HepG2 (cell line): ENCODE data around the gene ZER1. TPM values are rescaled to one million over a fixed set of nuclear protein-coding genes. Genes with fewer than 3 reads are reported as not detected.

Experiments
- BRD4 ChIP-seq: sonication (generic); formaldehyde crosslinking; IDR thresholded peaks from 2 replicates; pipeline ENCODE4 v1.4.0; 2020; ENCODE audit warnings: missing genetic modification reagents
- CHCHD3 ChIP-seq: sonication (generic); formaldehyde crosslinking; IDR thresholded peaks from 2 replicates; pipeline ENCODE4 v1.8.0; 2022; ENCODE audit warnings: mild to moderate bottlenecking, missing genetic modification reagents, moderate library complexity
- CSRNP2 ChIP-seq: sonication (generic); formaldehyde crosslinking; conservative IDR thresholded peaks from 2 replicates; pipeline ENCODE4 v1.8.0; 2022; ENCODE audit warnings: low read depth, missing genetic modification reagents
- EHMT2 ChIP-seq: fragments of 200-600 bp; sonication (generic); IDR thresholded peaks from 2 replicates; pipeline ENCODE4 v1.7.0; 2017; ENCODE audit warnings: antibody characterized with exemption, low read depth, low read length, borderline replicate concordance
- FOSL2 ChIP-seq: sonication (generic); formaldehyde crosslinking; IDR thresholded peaks from 2 replicates; pipeline ENCODE4 v1.4.0; 2020; ENCODE audit warnings: missing genetic modification reagents
- GABPA ChIP-seq, 2 experiments: IDR thresholded peaks; 2 replicates each; pipeline ENCODE4 v1.6.1; 2011 to 2016; ENCODE audit warnings: low read depth in 2 of 2, low read length in 1 of 2, missing biosample characterization in 1 of 2, missing genetic modification characterization in 1 of 2
- HNF1B ChIP-seq: sonication (generic); formaldehyde crosslinking; IDR thresholded peaks from 2 replicates; pipeline ENCODE4 v1.5.1; 2020; ENCODE audit warnings: mild to moderate bottlenecking, moderate library complexity, missing genetic modification reagents
- HNRNPH1 ChIP-seq: fragments of 200-400 bp; formaldehyde crosslinking; optimal IDR thresholded peaks from 2 replicates; pipeline ENCODE3; 2017; ENCODE audit warnings: mild to moderate bottlenecking, low read depth, low read length
- MAF1 ChIP-seq: sonication (generic); formaldehyde crosslinking; IDR thresholded peaks from 2 replicates; pipeline ENCODE4 v1.5.0; 2020; ENCODE audit warnings: missing genetic modification reagents, borderline replicate concordance
- MATR3 ChIP-seq: sonication (generic); formaldehyde crosslinking; IDR thresholded peaks from 2 replicates; pipeline ENCODE4 v1.4.0; 2020; ENCODE audit warnings: missing genetic modification reagents
- MBD4 ChIP-seq: IDR thresholded peaks from 2 replicates; pipeline ENCODE4 v1.6.1; 2012; ENCODE audit warnings: low read length, inconsistent platforms, borderline replicate concordance
- MXD3 ChIP-seq: IDR thresholded peaks from 2 replicates; pipeline ENCODE4 v1.6.1; 2016; ENCODE audit warnings: mild to moderate bottlenecking, missing biosample characterization, missing genetic modification reagents
- RXRB ChIP-seq: IDR thresholded peaks from 2 replicates; pipeline ENCODE4 v1.6.1; 2016; ENCODE audit warnings: borderline replicate concordance, missing genetic modification reagents, missing compliant biosample characterization
- THAP8 ChIP-seq: sonication (generic); formaldehyde crosslinking; IDR thresholded peaks from 2 replicates; pipeline ENCODE4 v1.5.1; 2020; ENCODE audit warnings: missing genetic modification reagents, mild to moderate bottlenecking, borderline replicate concordance
- ZFP1 ChIP-seq: IDR thresholded peaks from 2 replicates; pipeline ENCODE4 v1.6.1; 2016
- ZFP37 ChIP-seq: sonication (generic); formaldehyde crosslinking; IDR thresholded peaks from 2 replicates; pipeline ENCODE4 v1.4.0; 2020; ENCODE audit warnings: missing genetic modification reagents, borderline replicate concordance
- ZNF513 ChIP-seq: sonication (generic); formaldehyde crosslinking; conservative IDR thresholded peaks from 2 replicates; pipeline ENCODE4 v1.5.0; 2020; ENCODE audit warnings: missing genetic modification reagents
- ZNF567 ChIP-seq: sonication (generic); formaldehyde crosslinking; IDR thresholded peaks from 2 replicates; pipeline ENCODE4 v1.8.1; 2023; ENCODE audit warnings: mild to moderate bottlenecking, missing genetic modification reagents, borderline replicate concordance
- ZNF747 ChIP-seq: sonication (generic); formaldehyde crosslinking; IDR thresholded peaks from 2 replicates; pipeline ENCODE4 v1.8.1; 2023; ENCODE audit warnings: missing genetic modification reagents, mild to moderate bottlenecking, borderline replicate concordance
- ZNF784 ChIP-seq: sonication (generic); formaldehyde crosslinking; IDR thresholded peaks from 2 replicates; pipeline ENCODE4 v1.5.1; 2020; ENCODE audit warnings: missing genetic modification reagents, mild to moderate bottlenecking, borderline replicate concordance
- polyA plus RNA-seq, 8 experiments: library from polyadenylated mRNA; depleted of rRNA in 3 of 8; stranded (reverse) in 7 of 8; unstranded in 1 of 8; fragments of >200 nt; fragmentation: Illumina TruSeq in 4 of 8; extraction: Trizol in 4 of 8; gene quantifications; 2 replicates each; pipeline versions ENCODE4 v1.2.1 to v1.2.3, GENCODE V29; 2011 to 2016; ENCODE audit warnings: low read depth in 4 of 8, missing spikeins in 1 of 8, mixed read lengths in 1 of 8; ENCODE audit not compliant: insufficient read depth in 1 of 8
- total RNA-seq, 5 experiments: library from RNA; depleted of rRNA; stranded (reverse); fragments of >200 nt; fragmentation: Illumina TruSeq; extraction: Trizol; gene quantifications; 2 replicates each; pipeline ENCODE4 v1.2.3, GENCODE V29; 2016; ENCODE audit warnings: low read depth in 1 of 5

Gene ZER1
- total and polyA plus RNA-seq, 2 of the 13 experiments (the other 11 are each of a cell fraction or from before 2014, with no cell fraction given) = 7.7 to 40.0 TPM

GRCh38 chr9:128786681-128787601 is 15.2 kb upstream of the ZER1 start, which contains the start of gene TBC1D13 (continued):
- TF ChIP-seq RXRB (peak; percentile 66), GABPA (IDR thresholded peaks at IDR 0.05; ENCODE audit: low read depth, low read length) (peak; percentile 67), GABPA (CRISPR knock-in tag; IDR thresholded peaks at IDR 0.05; ENCODE audit: low read depth) (peak; percentile 79), ZNF513 (CRISPR knock-in tag) (no peak), FOSL2 (CRISPR knock-in tag) (peak; percentile 64), BRD4 (CRISPR knock-in tag) (peak; percentile 37; the same call in 1 of the 2 replicates), ZNF567 (CRISPR knock-in tag) (peak; percentile 95), ZFP1 (no peak), MXD3 (CRISPR knock-in tag) (peak; percentile 98), EHMT2 (no peak), MATR3 (CRISPR knock-in tag) (no peak), THAP8 (peak; percentile 81; the same call in 1 of the 2 replicates), MAF1 (CRISPR knock-in tag) (0 out of 2 replicates have a peak, but pooled peaks have one; percentile 57), MBD4 (no peak), ZFP37 (peak; percentile 93), CHCHD3 (CRISPR knock-in tag) (peak; percentile 87), ZNF784 (peak; percentile 96), CSRNP2 (CRISPR knock-in tag) (0 out of 2 replicates have a peak, but pooled peaks have one; percentile 65), HNRNPH1 (no peak), ZNF747 (peak; percentile 98; the same call in 1 of the 2 replicates), HNF1B (CRISPR knock-in tag) (peak; percentile 82)
